Activated gamma-delta T cell treated with Interleukin-2 at 50 U/mL for 16 hours (primary cell): ENCODE data around the gene PI4KA.
"Not testable (repeated sequence)": the region's sequence is repeated elsewhere in the genome, so short reads cannot be mapped to it uniquely, and the experiment has no call there.

Experiments
- DNase-seq: peaks from one replicate; pipeline ENCODE4 v3.0.0-alpha.2; 2020

PI4KA gene

GRCh38 chr22:20662524-20663036 is 196.0 kb downstream of the PI4KA start:
- DNase-seq: not testable (repeated sequence)

GRCh38 chr22:20661473-20661872 is 197.1 kb downstream of the PI4KA start:
- no peak for DNase-seq

GRCh38 chr22:20660441-20661054 is 198.1 kb downstream of the PI4KA start:
- no peak for DNase-seq

GRCh38 chr22:20659920-20660319 is 198.7 kb downstream of the PI4KA start:
- no peak for DNase-seq

GRCh38 chr22:20659258-20659657 is 199.4 kb downstream of the PI4KA start:
- DNase-seq: no peak

- no peak for DNase-seq
Observed at GRCh38 chr22:20658433-20659222, 200.0 kb downstream of the PI4KA start.

GRCh38 chr22:20657963-20658362 is 200.6 kb downstream of the PI4KA start:
- DNase-seq: no peak
